Measurements from ENCODE around the gene TRIM66.

DNA sequence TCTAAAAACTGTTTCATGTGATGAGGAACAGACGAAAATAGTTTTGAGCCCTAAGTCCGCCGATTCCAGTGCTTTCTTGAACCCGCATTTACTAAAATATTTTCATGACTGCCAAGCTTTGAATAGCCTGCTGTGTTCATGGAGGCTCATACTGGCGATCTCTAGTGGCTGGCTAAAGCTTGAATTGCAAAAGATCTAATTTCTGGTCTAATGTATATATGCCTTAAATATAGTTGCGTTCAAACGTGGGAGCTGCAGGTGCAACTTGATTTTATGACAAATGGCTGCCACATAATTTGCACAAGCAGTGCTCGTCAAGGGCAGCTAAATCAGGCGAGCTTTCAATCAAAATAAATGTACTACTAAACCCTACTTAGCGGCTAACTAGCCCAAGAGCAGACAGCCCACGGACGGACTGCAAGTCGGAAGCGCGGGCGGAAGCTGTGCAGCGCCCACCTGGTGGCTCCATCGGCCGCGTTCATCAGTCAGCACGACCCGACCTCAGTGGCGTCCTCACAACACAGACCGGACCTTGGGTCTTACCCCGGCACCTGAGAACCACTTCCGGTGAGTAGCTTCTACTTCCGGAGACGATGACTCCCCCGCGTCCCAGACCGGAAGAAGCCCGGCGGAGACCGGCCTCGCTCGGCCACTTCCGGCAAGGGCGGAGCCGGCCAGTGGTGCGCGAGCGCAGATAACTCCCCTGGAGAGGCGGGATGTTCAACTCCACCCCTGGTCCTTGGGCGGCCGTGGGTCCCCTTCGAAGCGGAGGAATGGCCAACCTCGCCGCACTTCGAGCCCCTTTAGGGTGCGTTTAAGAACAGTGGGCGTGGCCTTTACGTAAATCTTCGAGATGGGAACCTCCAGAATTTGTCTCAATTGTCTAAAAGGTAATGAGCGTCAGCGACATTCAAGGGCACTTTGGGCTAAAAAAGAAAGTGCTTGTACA, 6.2 kb upstream of the TRIM66 start:
- no peak for TF ChIP-seq EZH2phosphoT487 (IDR thresholded peaks at IDR 0.05; ENCODE audit: low read depth, severe bottlenecking, unreplicated experiment)
- TF ChIP-seq CTCF (IDR thresholded peaks at IDR 0.05; ENCODE audit: poor library complexity), result peak; percentile 41

All from hepatocyte (in vitro differentiated cells).